Measurements from ENCODE around the gene MRTFA.
"Not testable (repeated sequence)": the region's sequence is repeated elsewhere in the genome, so short reads cannot be mapped to it uniquely, and the experiment has no call there.

MRTFA gene

GRCh38 chr22:40626851-40627250 lies 9.7 kb downstream of the MRTFA start:
- no peak for DNase-seq

GRCh38 chr22:40625794-40626193 lies 10.7 kb downstream of the MRTFA start:
- DNase-seq: not testable (repeated sequence)

- DNase-seq: not testable (repeated sequence)
These were observed 11.2 kb downstream of the MRTFA start for GRCh38 chr22:40625281-40625680.

GRCh38 chr22:40624770-40625169 lies 11.7 kb downstream of the MRTFA start:
- no peak for DNase-seq

GRCh38 chr22:40621309-40622151 lies 15.0 kb downstream of the MRTFA start:
- no peak for DNase-seq

- no peak for DNase-seq
These were observed 16.0 kb downstream of the MRTFA start for GRCh38 chr22:40620464-40621046.

- no peak for DNase-seq
These were observed 18.1 kb downstream of the MRTFA start for GRCh38 chr22:40618400-40618799.

- DNase-seq: no peak
These were observed 19.9 kb downstream of the MRTFA start for GRCh38 chr22:40616578-40616977.

- no peak for DNase-seq
These were observed 23.5 kb downstream of the MRTFA start for GRCh38 chr22:40613067-40613466.

- no peak for DNase-seq
These were observed 24.2 kb downstream of the MRTFA start for GRCh38 chr22:40612291-40612751.

- no peak for DNase-seq
These were observed 24.9 kb downstream of the MRTFA start for GRCh38 chr22:40611606-40612005.

- no peak for DNase-seq
These were observed 26.1 kb downstream of the MRTFA start for GRCh38 chr22:40610329-40610850.

GRCh38 chr22:40609216-40609615 lies 27.3 kb downstream of the MRTFA start:
- DNase-seq: no peak

GRCh38 chr22:40607506-40607905 lies 29.0 kb downstream of the MRTFA start:
- DNase-seq: no peak

GRCh38 chr22:40606306-40606705 lies 30.2 kb downstream of the MRTFA start:
- no peak for DNase-seq

GRCh38 chr22:40605761-40606160 lies 30.8 kb downstream of the MRTFA start:
- DNase-seq: no peak

GRCh38 chr22:40603088-40603605 lies 33.4 kb downstream of the MRTFA start:
- DNase-seq: no peak

- DNase-seq: no peak
These were observed 34.3 kb downstream of the MRTFA start for GRCh38 chr22:40602231-40602630.

GRCh38 chr22:40599731-40600130 lies 36.8 kb downstream of the MRTFA start:
- DNase-seq: no peak

GRCh38 chr22:40598712-40599111 lies 37.8 kb downstream of the MRTFA start:
- not testable (repeated sequence) for DNase-seq

- no peak for DNase-seq
These were observed 38.7 kb downstream of the MRTFA start for GRCh38 chr22:40597526-40598430.

- DNase-seq: no peak
These were observed 40.9 kb downstream of the MRTFA start for GRCh38 chr22:40595497-40596234.
